Neural progenitor cell (in vitro differentiated cells): ENCODE data around the gene PRDM1. TPM values are rescaled to one million over a fixed set of nuclear protein-coding genes. Genes with fewer than 3 reads are reported as not detected.

Experiments used
- DNase-seq: peaks from one replicate; pipeline ENCODE4 v3.0.0-alpha.2; 2016; ENCODE audit warnings: low spot score
- H2AFZ ChIP-seq: fragments of 200-600 bp; sonication (generic); replicated peaks from 2 replicates; pipeline ENCODE4 v1.6.1; 2016; ENCODE audit warnings: antibody characterized with exemption
- H3F3A ChIP-seq: fragments of 200-600 bp; sonication (generic); 2 replicates; pipeline ENCODE4 v1.6.1; 2016; ENCODE audit warnings: antibody characterized with exemption, low read depth
- H3K27ac ChIP-seq: fragments of 200-600 bp; sonication (generic); 2 replicates; pipeline ENCODE4 v1.5.1; 2016; ENCODE audit warnings: mild to moderate bottlenecking
- H3K27me3 ChIP-seq: fragments of 200-600 bp; sonication (generic); 2 replicates; pipeline ENCODE4 v1.6.1; 2016; ENCODE audit warnings: mild to moderate bottlenecking, moderate library complexity
- H3K36me3 ChIP-seq: fragments of 200-600 bp; sonication (generic); 2 replicates; pipeline ENCODE4 v1.5.1; 2016
- H3K4me1 ChIP-seq: fragments of 200-600 bp; sonication (generic); 2 replicates; pipeline ENCODE4 v1.6.1; 2016; ENCODE audit warnings: mixed run types
- H3K4me2 ChIP-seq: fragments of 200-600 bp; sonication (generic); 2 replicates; pipeline ENCODE4 v1.6.1; 2016
- H3K4me3 ChIP-seq: fragments of 200-600 bp; sonication (generic); 2 replicates; pipeline ENCODE4 v1.5.1; 2016
- H3K79me2 ChIP-seq: fragments of 200-600 bp; sonication (generic); 2 replicates; pipeline ENCODE4 v1.6.1; 2016; ENCODE audit warnings: low read depth
- H3K9ac ChIP-seq: fragments of 200-600 bp; sonication (generic); 2 replicates; pipeline ENCODE4 v1.6.1; 2016
- H3K9me3 ChIP-seq: fragments of 200-600 bp; sonication (generic); 2 replicates; pipeline ENCODE4 v1.5.1; 2016; ENCODE audit warnings: low read depth
- H4K20me1 ChIP-seq: fragments of 200-600 bp; sonication (generic); 2 replicates; pipeline ENCODE4 v1.6.1; 2016; ENCODE audit warnings: low read depth
- H3K27ac Mint-ChIP-seq: 3 replicates; pipeline ENCODE4 v1.8.0; 2021; ENCODE audit warnings: mixed read lengths
- H3K27me3 Mint-ChIP-seq: 2 replicates; pipeline ENCODE4 v1.8.0; 2022; ENCODE audit warnings: low read depth, mild to moderate bottlenecking, inconsistent platforms, moderate library complexity, mixed read lengths; ENCODE audit not compliant: insufficient read depth
- H3K36me3 Mint-ChIP-seq: 3 replicates; pipeline ENCODE4 v1.8.0; 2021; ENCODE audit warnings: mixed read lengths
- H3K4me1 Mint-ChIP-seq: 3 replicates; pipeline ENCODE4 v1.8.0; 2021; ENCODE audit warnings: mixed read lengths
- H3K4me3 Mint-ChIP-seq: 3 replicates; pipeline ENCODE4 v1.8.0; 2021; ENCODE audit warnings: mild to moderate bottlenecking, moderate library complexity, mixed read lengths
- H3K9me3 Mint-ChIP-seq: 3 replicates; pipeline ENCODE4 v1.8.0; 2020; ENCODE audit warnings: mixed read lengths
- EZH2 ChIP-seq: fragments of 200-600 bp; sonication (generic); IDR thresholded peaks from 2 replicates; pipeline ENCODE4 v1.6.1; 2017; ENCODE audit warnings: antibody characterized with exemption, mild to moderate bottlenecking, moderate library complexity
- EZH2phosphoT487 ChIP-seq: fragments of 200-600 bp; sonication (generic); IDR thresholded peaks from 2 replicates; pipeline ENCODE4 v1.6.1; 2017; ENCODE audit warnings: antibody characterized with exemption
- total RNA-seq: library from RNA; depleted of rRNA; stranded (reverse); fragments of >200 nt; gene quantifications from 2 replicates; pipeline ENCODE4 v1.2.3, GENCODE V29; 2015; ENCODE audit warnings: low replicate concordance
- TF ChIP-seq, protein P1 (sequence below): fragments of 200-600 bp; sonication (generic); IDR thresholded peaks from 2 replicates; pipeline ENCODE4 v1.5.1; 2017; ENCODE audit warnings: antibody characterized with exemption, mild to moderate bottlenecking

Gene PRDM1
- total RNA-seq, 1 donor from 2014 or later = 0.37 TPM

DNA sequence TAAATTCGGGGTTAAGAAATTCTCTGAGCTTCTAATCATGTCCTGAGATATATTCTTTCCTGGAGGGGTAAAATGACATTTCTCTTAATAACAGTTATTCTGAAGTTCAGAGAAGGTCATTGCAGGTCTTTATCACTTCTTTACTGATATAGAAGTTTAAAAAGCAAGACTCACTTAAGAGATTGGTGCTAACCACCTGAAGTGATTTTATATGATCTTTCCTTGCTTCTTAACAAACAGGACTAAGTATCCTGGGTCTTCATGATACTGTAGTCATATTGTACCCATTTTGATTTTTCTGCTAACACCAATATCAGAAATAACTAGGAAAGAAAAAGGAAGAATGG lies 39.3 kb upstream of the PRDM1 start:
- no peak overlapping the region for H3K4me2 ChIP-seq
- TF ChIP-seq EZH2phosphoT487 (no peak), EZH2 (no peak)
- TF ChIP-seq, protein P1, sequence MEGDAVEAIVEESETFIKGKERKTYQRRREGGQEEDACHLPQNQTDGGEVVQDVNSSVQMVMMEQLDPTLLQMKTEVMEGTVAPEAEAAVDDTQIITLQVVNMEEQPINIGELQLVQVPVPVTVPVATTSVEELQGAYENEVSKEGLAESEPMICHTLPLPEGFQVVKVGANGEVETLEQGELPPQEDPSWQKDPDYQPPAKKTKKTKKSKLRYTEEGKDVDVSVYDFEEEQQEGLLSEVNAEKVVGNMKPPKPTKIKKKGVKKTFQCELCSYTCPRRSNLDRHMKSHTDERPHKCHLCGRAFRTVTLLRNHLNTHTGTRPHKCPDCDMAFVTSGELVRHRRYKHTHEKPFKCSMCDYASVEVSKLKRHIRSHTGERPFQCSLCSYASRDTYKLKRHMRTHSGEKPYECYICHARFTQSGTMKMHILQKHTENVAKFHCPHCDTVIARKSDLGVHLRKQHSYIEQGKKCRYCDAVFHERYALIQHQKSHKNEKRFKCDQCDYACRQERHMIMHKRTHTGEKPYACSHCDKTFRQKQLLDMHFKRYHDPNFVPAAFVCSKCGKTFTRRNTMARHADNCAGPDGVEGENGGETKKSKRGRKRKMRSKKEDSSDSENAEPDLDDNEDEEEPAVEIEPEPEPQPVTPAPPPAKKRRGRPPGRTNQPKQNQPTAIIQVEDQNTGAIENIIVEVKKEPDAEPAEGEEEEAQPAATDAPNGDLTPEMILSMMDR = no peak
- H3K4me3 ChIP-seq = no peak overlapping the region
- Mint-ChIP-seq H3K4me3 (no peak overlapping the region), H3K27me3 (peaks cover 9% of the 10 kb centered on the region), H3K27ac (no peak overlapping the region), H3K4me1 (peaks cover 17% of the 10 kb centered on the region), H3K9me3 (no peaks in the 10 kb centered on the region), H3K36me3 (no peaks in the 10 kb centered on the region)
- peaks cover 38% of the 10 kb centered on the region for H3K4me1 ChIP-seq
- H3K79me2 ChIP-seq = no peaks in the 10 kb centered on the region
- DNase-seq = no peak
- H3K9ac ChIP-seq = no peak overlapping the region
- H3F3A ChIP-seq = peaks cover 16% of the 10 kb centered on the region
- no peak overlapping the region for H3K27ac ChIP-seq
- H3K27me3 ChIP-seq = no peaks in the 10 kb centered on the region
- no peak overlapping the region for H2AFZ ChIP-seq
- no peaks in the 10 kb centered on the region for H3K36me3 ChIP-seq
- no peaks in the 10 kb centered on the region for H4K20me1 ChIP-seq
- no peaks in the 10 kb centered on the region for H3K9me3 ChIP-seq

DNA sequence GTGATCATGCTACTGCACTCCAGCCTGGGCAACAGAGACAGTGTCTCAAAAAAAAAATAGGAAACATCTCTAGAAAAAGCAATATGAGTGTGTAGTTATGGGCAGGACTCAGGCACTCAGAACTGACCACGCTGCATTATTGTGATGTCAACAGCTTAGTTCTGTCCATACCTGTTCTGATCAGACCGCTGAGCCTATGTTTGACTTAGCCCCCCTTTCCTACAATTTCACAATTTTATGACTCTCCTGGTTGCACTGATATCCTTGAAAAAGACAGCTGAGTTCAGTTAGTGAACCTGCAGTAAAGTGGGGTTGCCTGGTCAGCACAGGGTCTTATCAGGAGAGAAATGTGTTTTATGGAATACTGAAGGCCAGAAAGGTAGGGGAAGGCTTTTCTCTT lies 37.8 kb upstream of the PRDM1 start:
- Histone ChIP-seq H3K36me3 (no peaks in the 10 kb centered on the region), H3K9ac (no peak overlapping the region), H3K27me3 (no peaks in the 10 kb centered on the region), H3K27ac (no peak overlapping the region), H3K4me3 (no peak overlapping the region), H3K4me2 (no peak overlapping the region), H2AFZ (peak overlapping the region; percentile 21), H3F3A (peaks cover 19% of the 10 kb centered on the region), H3K9me3 (no peaks in the 10 kb centered on the region), H3K79me2 (no peaks in the 10 kb centered on the region), H4K20me1 (no peaks in the 10 kb centered on the region), H3K4me1 (peaks cover 47% of the 10 kb centered on the region)
- peaks cover 9% of the 10 kb centered on the region for H3K27me3 Mint-ChIP-seq
- TF ChIP-seq EZH2 (no peak), EZH2phosphoT487 (no peak)
- TF ChIP-seq, protein P1 = no peak
- H3K4me3 Mint-ChIP-seq = no peak overlapping the region
- H3K27ac Mint-ChIP-seq = no peak overlapping the region
- H3K4me1 Mint-ChIP-seq = peaks cover 23% of the 10 kb centered on the region
- H3K9me3 Mint-ChIP-seq = no peaks in the 10 kb centered on the region
- no peaks in the 10 kb centered on the region for H3K36me3 Mint-ChIP-seq
- no peak for DNase-seq

DNA sequence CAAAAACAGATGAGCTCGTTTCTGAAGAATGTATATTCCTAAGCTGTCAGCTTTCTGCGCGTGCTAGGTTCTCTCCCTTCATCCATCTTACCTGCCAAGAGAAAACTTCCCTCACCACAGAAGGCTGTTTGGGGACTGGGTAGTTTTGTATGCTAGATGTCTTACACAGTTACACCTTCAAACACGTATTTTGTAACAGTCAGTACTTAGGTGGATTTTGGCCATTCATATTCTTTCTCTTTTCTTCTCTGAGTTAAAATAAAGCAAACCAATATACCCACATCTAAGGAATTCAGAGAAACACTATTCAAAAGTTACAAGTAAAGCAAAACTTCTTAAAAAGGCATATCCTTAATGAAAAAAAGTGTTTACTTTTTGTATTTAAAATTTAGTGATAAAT lies 35.6 kb upstream of the PRDM1 start:
- no peaks in the 10 kb centered on the region for H3K9me3 ChIP-seq
- H3K36me3 Mint-ChIP-seq = no peaks in the 10 kb centered on the region
- H3K27me3 ChIP-seq = no peaks in the 10 kb centered on the region
- TF ChIP-seq EZH2 (no peak), EZH2phosphoT487 (no peak)
- TF ChIP-seq, protein P1 = no peak
- H3K36me3 ChIP-seq = no peaks in the 10 kb centered on the region
- H3F3A ChIP-seq = peaks cover 15% of the 10 kb centered on the region
- no peak overlapping the region for H2AFZ ChIP-seq
- DNase-seq = no peak
- H3K27ac Mint-ChIP-seq = no peak overlapping the region
- H3K9ac ChIP-seq = no peak overlapping the region
- H3K27me3 Mint-ChIP-seq = peaks cover 9% of the 10 kb centered on the region
- no peaks in the 10 kb centered on the region for H3K9me3 Mint-ChIP-seq
- H3K79me2 ChIP-seq = no peaks in the 10 kb centered on the region
- no peak overlapping the region for H3K4me3 Mint-ChIP-seq
- no peak overlapping the region for H3K4me3 ChIP-seq
- H3K4me1 ChIP-seq = peaks cover 52% of the 10 kb centered on the region
- H3K4me1 Mint-ChIP-seq = peaks cover 32% of the 10 kb centered on the region
- no peaks in the 10 kb centered on the region for H4K20me1 ChIP-seq
- peak overlapping the region; percentile 58 for H3K4me2 ChIP-seq
- no peak overlapping the region for H3K27ac ChIP-seq
